Stimulated activated CD8-positive, alpha-beta memory T cell treated with anti-CD3 and anti-CD28 coated beads, Interleukin-2, amount 100 ng/mL, for 48 hours (primary cell): ENCODE measurements around the gene NIM1K.
"Not testable (repeated sequence)": the region's sequence is repeated elsewhere in the genome, so short reads cannot be mapped to it uniquely, and the experiment has no call there.

Experiments
- DNase-seq, 2 donors: peaks; one replicate each; pipeline ENCODE4 v3.0.0-alpha.2; 2020; ENCODE audit warnings: low read depth in 2 of 2

The NIM1K gene

DNA sequence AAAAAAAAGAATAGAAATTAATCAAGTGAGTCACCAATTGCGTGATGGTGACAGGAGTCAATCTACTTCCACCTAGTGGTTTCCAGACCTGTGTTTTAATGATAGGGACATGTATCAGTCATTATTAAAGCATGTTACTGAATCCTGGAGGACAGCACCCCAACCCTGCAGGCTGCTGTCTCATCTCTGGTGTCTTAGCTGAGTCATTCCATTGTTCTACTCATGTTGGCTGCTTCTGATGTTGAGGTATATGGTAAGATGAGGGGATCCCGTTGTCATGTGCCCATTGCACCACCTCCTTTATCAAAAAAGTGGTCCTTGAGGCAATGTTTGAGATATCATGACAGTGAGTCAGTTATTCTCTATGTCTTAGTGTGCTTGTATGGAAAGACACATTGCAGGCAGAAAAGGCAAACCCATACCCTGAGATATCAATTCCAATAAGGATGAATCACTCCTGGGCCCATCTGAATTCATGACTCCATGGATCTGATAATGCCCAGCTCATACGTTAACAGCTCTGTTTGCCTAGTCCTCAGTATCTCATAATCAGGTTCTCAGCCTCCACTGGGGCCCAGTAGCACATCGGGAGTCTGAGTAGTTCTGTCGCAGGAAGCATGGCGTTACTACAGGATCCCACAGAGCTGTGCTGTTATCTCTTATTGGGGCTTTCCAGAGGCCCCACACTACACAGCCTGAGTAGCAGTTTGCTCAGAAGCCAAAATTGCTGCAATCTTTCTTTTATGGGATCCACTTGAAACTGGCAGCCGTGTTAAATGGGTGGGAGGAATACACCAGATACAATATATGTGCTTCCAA, 90.0 kb downstream of the NIM1K start:
- no peak for DNase-seq

GRCh38 chr5:43286623-43287022, 94.6 kb downstream of the NIM1K start:
- DNase-seq = no peak

DNA sequence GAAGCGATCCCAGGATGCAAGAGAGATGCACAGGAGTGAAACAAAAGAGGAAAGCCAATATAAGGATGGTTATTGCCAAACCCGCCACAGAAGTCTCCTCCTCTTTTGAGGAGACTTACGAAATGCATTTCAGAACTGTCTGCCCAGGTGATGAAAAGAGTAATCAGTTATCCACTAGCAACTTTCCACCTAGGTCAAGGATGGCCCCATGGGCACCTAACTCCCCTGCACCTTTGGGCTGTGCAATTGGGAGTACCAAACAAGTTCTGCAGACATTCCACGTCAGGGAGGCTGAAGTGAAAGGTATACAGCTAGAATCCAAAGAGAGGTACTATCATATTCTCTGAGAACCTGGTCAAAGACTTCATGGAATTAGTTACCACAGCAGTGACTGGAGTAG, 95.5 kb downstream of the NIM1K start:
- no peak for DNase-seq

GRCh38 chr5:43288269-43288831, 96.3 kb downstream of the NIM1K start:
- no peak for DNase-seq

DNA sequence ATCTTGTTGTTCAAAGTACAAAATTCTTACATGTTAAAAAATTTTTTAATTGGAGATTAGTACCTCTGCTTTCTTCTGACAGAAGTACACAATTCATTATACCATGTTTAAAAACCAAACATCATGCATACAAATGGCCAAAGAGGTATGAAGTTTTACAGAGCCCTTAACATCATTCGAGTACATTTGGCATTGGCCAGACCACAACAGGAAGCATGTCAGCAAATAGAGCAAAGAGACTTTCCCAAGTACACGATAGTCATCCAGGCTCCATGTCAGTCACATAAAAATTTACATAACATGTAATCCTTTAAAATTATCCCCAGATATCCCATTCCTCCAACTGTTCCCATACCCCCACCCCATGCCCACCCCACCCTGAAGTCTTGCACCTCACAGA, 98.7 kb downstream of the NIM1K start:
- no peak for DNase-seq

GRCh38 chr5:43294226-43294625, 102.2 kb downstream of the NIM1K start:
- DNase-seq = no peak

DNA sequence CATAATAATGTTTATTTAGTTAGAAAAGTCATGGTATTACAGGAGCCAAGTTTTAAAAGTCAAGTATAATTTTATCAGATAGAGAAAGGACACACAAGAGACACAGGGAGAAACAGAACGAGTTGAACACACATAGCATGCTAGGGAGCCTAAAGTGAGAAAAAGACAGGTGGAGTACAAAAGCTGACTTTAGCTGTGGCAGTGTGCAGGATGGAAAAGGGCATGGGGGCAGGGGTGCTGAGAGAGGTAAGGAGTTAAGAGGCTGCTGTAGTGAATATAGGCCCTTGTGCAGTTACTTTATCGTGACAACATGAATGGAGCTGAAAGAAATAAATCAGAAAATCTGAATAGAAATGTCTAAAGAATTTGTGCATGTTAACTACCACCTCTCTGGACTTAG, 103.2 kb downstream of the NIM1K start:
- DNase-seq = no peak

GRCh38 chr5:43296835-43297234, 104.8 kb downstream of the NIM1K start:
- DNase-seq = no peak

GRCh38 chr5:43298443-43298842, 106.4 kb downstream of the NIM1K start:
- no peak for DNase-seq

DNA sequence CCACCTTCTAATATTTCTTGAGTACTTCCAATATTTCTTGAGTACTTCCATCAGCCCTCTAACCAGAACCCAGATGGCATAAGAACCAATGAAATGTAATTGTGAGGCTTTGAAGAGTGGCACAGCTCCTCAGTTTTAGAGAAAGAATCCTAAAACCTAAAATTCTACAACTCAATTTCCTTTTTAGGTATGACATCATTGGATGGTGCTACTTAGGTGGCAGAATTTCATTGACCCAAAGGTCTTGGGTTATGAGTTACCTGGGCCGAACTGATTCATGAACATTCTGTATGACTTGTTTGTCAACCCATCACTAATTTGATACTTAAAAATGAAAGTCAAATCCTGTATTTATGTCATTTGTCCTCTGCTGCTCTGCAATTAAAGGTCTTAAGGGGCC, 108.1 kb downstream of the NIM1K start:
- no peak for DNase-seq

GRCh38 chr5:43301653-43302091, 109.6 kb downstream of the NIM1K start:
- no peak for DNase-seq

- DNase-seq = no peak
Observed at GRCh38 chr5:43302481-43302880, 110.5 kb downstream of the NIM1K start.

GRCh38 chr5:43303242-43303641, 111.2 kb downstream of the NIM1K start:
- no peak for DNase-seq

GRCh38 chr5:43304525-43304924, 112.5 kb downstream of the NIM1K start:
- DNase-seq = no peak

DNA sequence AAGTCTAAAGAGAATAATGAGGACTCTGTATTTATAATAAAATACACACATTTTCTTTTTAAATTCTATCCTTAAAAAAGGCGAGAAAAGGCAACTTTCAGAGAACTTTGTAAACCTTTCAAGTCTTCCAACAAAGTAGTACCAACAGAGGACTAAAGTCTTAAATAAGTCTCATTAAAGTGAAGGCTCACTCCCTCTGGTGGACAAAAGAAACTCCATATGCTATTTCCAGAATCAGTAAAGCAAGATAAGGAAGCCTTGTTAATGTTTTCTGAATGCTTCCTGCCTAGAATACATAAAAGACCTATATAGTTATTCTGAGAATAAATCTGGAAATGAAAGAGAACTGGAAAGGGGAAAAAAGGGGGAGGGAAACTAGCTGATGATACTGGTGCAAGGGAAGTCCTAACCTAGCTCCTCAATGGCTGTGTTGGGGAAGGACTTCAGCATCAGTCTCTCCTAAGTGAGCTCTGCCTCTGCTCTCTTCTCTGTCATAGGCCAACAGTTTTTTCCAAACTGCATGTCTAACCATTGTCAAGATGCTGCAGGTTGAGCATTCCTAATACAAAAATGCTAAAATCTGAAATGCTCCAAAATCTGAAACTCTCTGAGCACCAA, 114.0 kb downstream of the NIM1K start:
- DNase-seq = no peak

DNA sequence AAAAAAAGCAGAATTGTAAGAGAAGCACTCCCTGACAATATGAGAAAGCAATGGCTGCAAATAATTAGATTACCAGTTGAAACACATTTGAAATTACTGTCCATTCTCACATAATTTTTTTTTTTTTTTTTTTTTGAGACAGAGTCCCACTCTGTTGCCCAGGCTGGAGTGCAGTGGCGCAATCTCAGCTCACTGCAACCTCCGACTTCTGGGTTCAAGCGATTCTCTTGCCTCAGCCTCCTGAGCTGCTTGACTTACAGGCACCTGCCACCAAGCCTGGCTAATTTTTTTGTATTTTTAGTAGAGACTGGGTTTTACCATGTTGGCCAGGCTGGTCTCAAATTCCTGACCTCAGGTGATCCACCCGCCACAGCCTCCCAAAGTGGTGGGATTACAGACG, 114.9 kb downstream of the NIM1K start:
- DNase-seq = not testable (repeated sequence)

DNA sequence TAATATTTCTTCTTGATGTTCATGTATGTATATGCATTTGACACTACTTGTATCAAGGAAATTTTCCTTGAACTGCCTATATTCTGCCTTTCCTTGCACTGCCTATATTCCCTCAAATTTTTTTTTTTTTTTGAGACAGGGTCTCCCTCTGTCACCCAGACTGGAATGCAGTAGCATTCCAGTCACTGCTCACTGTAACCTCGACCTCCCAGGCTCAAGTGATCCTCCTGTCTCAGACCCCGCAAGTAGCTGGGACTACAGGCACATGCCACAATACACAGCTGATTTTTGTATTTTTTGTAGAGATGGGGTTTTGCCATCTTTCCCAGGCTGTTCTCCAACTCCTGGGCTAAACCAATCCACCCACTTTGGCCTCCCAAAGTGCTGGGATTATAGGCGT, 117.1 kb downstream of the NIM1K start:
- DNase-seq = no peak

DNA sequence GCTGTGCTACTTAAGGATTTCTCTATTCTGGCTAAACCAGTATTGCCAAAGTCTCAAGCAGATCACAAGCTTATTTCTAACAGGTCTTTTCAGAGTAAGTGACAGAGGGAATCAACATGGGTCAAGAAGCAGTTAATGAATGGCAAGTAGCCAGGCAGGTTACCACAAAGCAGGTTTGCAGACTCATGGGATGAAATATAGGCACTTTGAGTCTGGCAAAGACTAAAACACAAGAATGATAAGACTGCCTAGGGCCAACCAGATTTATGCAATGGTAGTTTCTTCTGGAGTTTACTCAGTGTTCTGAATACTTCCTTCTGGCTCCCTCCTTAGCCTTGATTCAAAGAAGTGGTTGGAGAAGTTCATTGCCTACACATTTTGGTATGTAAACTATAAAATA, 117.6 kb downstream of the NIM1K start:
- DNase-seq = no peak

- no peak for DNase-seq
Observed at GRCh38 chr5:43312076-43312661, 120.1 kb downstream of the NIM1K start.

DNA sequence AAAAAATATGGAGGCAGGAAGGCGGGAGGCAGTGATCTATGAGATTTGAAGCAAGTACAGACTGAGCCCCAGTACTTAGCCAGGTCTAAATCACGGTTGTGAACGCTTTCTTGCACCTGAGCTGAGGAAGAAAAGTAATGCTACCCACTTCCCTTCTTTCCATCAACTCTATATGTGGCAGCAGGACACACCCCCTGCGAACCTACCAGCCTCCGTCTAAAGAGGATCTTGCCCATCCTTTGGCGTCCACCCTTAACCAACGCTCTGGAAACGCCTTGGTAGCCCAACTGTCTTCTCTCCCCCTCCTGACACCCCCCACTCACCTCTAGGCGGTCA, 120.6 kb downstream of the NIM1K start:
- no peak for DNase-seq

- peak; percentile 96 for DNase-seq
Observed at GRCh38 chr5:43313035-43313853, 121.2 kb downstream of the NIM1K start, which contains the start of gene HMGCS1. Gene HMGCS1 (minus strand): TSS chr5:43313412. CDS start chr5:43298965, 14,447 bp downstream.
